Uterus (tissue), 2 donors: ENCODE measurements around the gene USP35.

Experiments used
- POLR2A ChIP-seq, 2 donors: fragments of 450-650 bp; IDR thresholded peaks; one replicate each; pipeline ENCODE4 v1.6.1; 2016; ENCODE audit warnings: antibody characterized with exemption in 2 of 2, mild to moderate bottlenecking in 1 of 2, moderate library complexity in 1 of 2
- TF ChIP-seq, protein P1 (sequence below), 4 experiments: fragments of 200-600 bp in 2 of 4; fragments of 450-650 bp in 2 of 4; sonication (generic) in 2 of 4; IDR thresholded peaks; one replicate each; pipeline ENCODE4 v1.5.1; 2016 to 2019; ENCODE audit warnings: antibody characterized with exemption in 4 of 4, mild to moderate bottlenecking in 2 of 4, moderate library complexity in 1 of 4

DNA sequence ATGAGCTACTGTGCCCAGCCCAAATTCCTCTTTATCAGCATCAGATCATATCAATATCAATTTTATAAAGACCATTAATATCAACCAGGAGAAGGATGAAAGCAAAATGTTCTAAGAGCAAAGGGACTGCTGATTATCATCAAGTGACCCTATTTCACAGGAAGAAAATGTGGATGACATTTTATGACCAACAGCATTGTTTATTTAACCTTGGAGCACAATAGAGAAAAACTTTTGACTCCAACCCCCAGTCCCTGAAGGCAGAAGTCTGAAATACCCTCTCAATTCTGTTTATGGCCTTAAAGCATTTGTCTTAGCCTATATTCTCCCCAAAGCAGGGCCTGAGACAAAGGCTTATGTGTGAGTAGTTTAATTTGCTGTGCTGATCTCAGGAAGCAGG lies 38.0 kb upstream of the USP35 start:
- TF ChIP-seq, protein P1, sequence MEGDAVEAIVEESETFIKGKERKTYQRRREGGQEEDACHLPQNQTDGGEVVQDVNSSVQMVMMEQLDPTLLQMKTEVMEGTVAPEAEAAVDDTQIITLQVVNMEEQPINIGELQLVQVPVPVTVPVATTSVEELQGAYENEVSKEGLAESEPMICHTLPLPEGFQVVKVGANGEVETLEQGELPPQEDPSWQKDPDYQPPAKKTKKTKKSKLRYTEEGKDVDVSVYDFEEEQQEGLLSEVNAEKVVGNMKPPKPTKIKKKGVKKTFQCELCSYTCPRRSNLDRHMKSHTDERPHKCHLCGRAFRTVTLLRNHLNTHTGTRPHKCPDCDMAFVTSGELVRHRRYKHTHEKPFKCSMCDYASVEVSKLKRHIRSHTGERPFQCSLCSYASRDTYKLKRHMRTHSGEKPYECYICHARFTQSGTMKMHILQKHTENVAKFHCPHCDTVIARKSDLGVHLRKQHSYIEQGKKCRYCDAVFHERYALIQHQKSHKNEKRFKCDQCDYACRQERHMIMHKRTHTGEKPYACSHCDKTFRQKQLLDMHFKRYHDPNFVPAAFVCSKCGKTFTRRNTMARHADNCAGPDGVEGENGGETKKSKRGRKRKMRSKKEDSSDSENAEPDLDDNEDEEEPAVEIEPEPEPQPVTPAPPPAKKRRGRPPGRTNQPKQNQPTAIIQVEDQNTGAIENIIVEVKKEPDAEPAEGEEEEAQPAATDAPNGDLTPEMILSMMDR (IDR thresholded peaks at IDR 0.05): no peak
- TF ChIP-seq POLR2A (IDR thresholded peaks at IDR 0.05): no peak
